GM12892 (cell line): ENCODE data around the gene SAMD1.
A peak's percentile ranks its signal among the peaks of the same experiment; 100 is the strongest.

Experiments used
- POLR2AphosphoS5 ChIP-seq: IDR thresholded peaks from 2 replicates; pipeline ENCODE4 v1.6.1; 2011; ENCODE audit warnings: low read depth, low read length, control low read depth
- TAF1 ChIP-seq: IDR thresholded peaks from 2 replicates; pipeline ENCODE4 v1.6.1; 2011; ENCODE audit warnings: low read depth, mild to moderate bottlenecking, control low read depth, low read length, borderline replicate concordance

GRCh38 chr19:14136509-14137281 lies 46.1 kb upstream of the SAMD1 start, which contains the start of gene ASF1B:
- TF ChIP-seq TAF1 (peak; percentile 44), POLR2AphosphoS5 (peak; percentile 89)
